Measurements from ENCODE around the gene ZNF521.

GRCh38 chr18:25097057-25097456 is 254.9 kb downstream of the ZNF521 start:
- TF ChIP-seq ZSCAN22 (CRISPR knock-in tag; IDR thresholded peaks at IDR 0.05), result no peak
- TF ChIP-seq MAX (IDR thresholded peaks at IDR 0.05), result no peak
- TF ChIP-seq CEBPB (IDR thresholded peaks at IDR 0.05; ENCODE audit: borderline replicate concordance, low read depth, low read length), result no peak
- TF ChIP-seq CTCF (CRISPR knock-in tag; IDR thresholded peaks at IDR 0.05), result no peak
- no peak for TF ChIP-seq FOXK1 (CRISPR knock-in tag; IDR thresholded peaks at IDR 0.05; ENCODE audit: borderline replicate concordance, low read depth)
- no peak for TF ChIP-seq ZNF274 (CRISPR knock-in tag; IDR thresholded peaks at IDR 0.05)
- TF ChIP-seq POLR2A (IDR thresholded peaks at IDR 0.05; ENCODE audit: insufficient read depth in 1 of 2, low read depth in 2 of 2, low read length in 2 of 2), result no peak
- TF ChIP-seq HNRNPL (IDR thresholded peaks at IDR 0.05; ENCODE audit: low read depth, low read length), result no peak
- TF ChIP-seq EP300 (IDR thresholded peaks at IDR 0.05; ENCODE audit: low read depth in 2 of 2, low read length in 2 of 2), result no peak
- TF ChIP-seq EP300 (CRISPR knock-in tag; IDR thresholded peaks at IDR 0.05; ENCODE audit: borderline replicate concordance), result no peak
- no peak for TF ChIP-seq NR3C1 (CRISPR knock-in tag; IDR thresholded peaks at IDR 0.05)
- TF ChIP-seq SUZ12 (IDR thresholded peaks at IDR 0.05; ENCODE audit: low read depth, low read length), result no peak
- TF ChIP-seq ADNP (CRISPR knock-in tag; IDR thresholded peaks at IDR 0.05), result no peak
- no peak for TF ChIP-seq TMF1 (CRISPR knock-in tag; IDR thresholded peaks at IDR 0.05; ENCODE audit: low read depth)
